A549 (cell line): ENCODE data around the gene SYTL2.

ENCODE experiments used
- CBX8 ChIP-seq: fragments of 200-600 bp; sonication (generic); IDR thresholded peaks from 2 replicates; pipeline ENCODE4 v1.6.1; 2016
- CTCF ChIP-seq: fragments of >200 bp; sonication (Bioruptor Twin); formaldehyde crosslinking; IDR thresholded peaks from 3 replicates; pipeline ENCODE4 v1.5.1; 2016
- EHMT2 ChIP-seq: fragments of 200-600 bp; sonication (generic); IDR thresholded peaks from 2 replicates; pipeline ENCODE4 v1.6.1; 2016; ENCODE audit warnings: antibody characterized with exemption, low read depth, mild to moderate bottlenecking, moderate library complexity
- HOXA7 ChIP-seq: fragments of 250-450 bp; sonication (Bioruptor Pico); IDR thresholded peaks from 2 replicates; pipeline ENCODE4 v1.5.0; 2020; ENCODE audit warnings: mild to moderate bottlenecking, moderate library complexity
- MAZ ChIP-seq: fragments of 150-350 bp; IDR thresholded peaks from 2 replicates; pipeline ENCODE4 v1.6.1; 2014; ENCODE audit warnings: antibody characterized with exemption, low read depth, low read length, borderline replicate concordance
- REST ChIP-seq: fragments of 200-600 bp; sonication (generic); IDR thresholded peaks from 2 replicates; pipeline ENCODE4 v1.6.1; 2016; ENCODE audit warnings: antibody characterized with exemption, mild to moderate bottlenecking, moderate library complexity
- ZC3H11A ChIP-seq: fragments of 450-650 bp; IDR thresholded peaks from 2 replicates; pipeline ENCODE4 v1.6.1; 2014; ENCODE audit warnings: antibody characterized with exemption, mild to moderate bottlenecking

GRCh38 chr11:85666687-85667086 is 144.3 kb downstream of the SYTL2 start:
- no peak for TF ChIP-seq MAZ
- no peak for TF ChIP-seq CTCF
- no peak for TF ChIP-seq REST
- TF ChIP-seq HOXA7: no peak
- TF ChIP-seq ZC3H11A: no peak
- TF ChIP-seq CBX8: no peak
- TF ChIP-seq EHMT2: no peak
